Measurements from ENCODE around the gene AKAP6. TPM values are rescaled to one million over a fixed set of nuclear protein-coding genes. Genes with fewer than 3 reads are reported as not detected.

AKAP6 gene
- total RNA-seq, 1 experiment from 2014 or later, result 1.1 TPM

DNA sequence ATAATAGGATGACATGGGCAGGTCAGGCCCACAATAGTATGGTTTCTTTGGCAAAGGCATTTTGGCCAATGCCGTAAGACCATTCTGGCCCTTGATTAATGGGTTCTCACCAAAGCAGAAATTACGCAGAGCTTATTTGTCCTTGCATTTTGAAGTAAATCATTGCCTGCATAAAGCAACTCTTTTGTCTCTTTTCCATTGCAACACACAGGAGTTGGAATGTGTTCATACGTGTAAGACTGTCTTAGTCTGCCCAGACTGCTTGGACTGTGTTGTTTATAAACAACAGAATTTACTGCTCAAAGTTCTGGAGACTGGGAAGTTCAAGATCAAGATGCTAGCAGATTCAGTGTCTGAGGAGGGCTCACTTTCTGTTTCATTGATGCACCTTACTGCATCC is 506.8 kb downstream of the AKAP6 start:
- H3K23me2 ChIP-seq (ENCODE audit: insufficient read length, low read depth, low read length, poor library complexity, severe bottlenecking), result no peaks in the 10 kb centered on the region
- H3K4me3 Mint-ChIP-seq, result no peak overlapping the region
- H3K9me3 Mint-ChIP-seq, result no peaks in the 10 kb centered on the region
- H2AFZ ChIP-seq (ENCODE audit: low read length), result no peak overlapping the region
- no peaks in the 10 kb centered on the region for H3K79me1 ChIP-seq (ENCODE audit: insufficient read depth, low read depth, low read length, poor library complexity, severe bottlenecking)
- no peak overlapping the region for H3K18ac ChIP-seq (ENCODE audit: insufficient read length, low read depth, low read length)
- no peak overlapping the region for H3K23ac ChIP-seq (ENCODE audit: insufficient read length, low read depth, low read length)
- H3K27me3 Mint-ChIP-seq (ENCODE audit: low read depth), result no peaks in the 10 kb centered on the region
- no peak overlapping the region for H4K5ac ChIP-seq (ENCODE audit: insufficient read length, low read depth, low read length)
- no peaks in the 10 kb centered on the region for H4K20me1 ChIP-seq (ENCODE audit: control insufficient read depth, insufficient read depth, insufficient read length)
- H2BK120ac ChIP-seq (ENCODE audit: low read depth, low read length, poor library complexity, severe bottlenecking), result no peak overlapping the region
- DNase-seq, result no peak
- no peaks in the 10 kb centered on the region for H3K36me3 Mint-ChIP-seq (ENCODE audit: insufficient read depth in 1 of 3, low read depth in 3 of 3)
- H3K56ac ChIP-seq (ENCODE audit: insufficient read length, low read depth, low read length), result no peak overlapping the region
- H3K4me1 Mint-ChIP-seq, result peaks cover 0 to 9% of the 10 kb centered on the region in 2 experiments; a peak in 2 of 4 replicates
- no peak overlapping the region for H4K91ac ChIP-seq (ENCODE audit: insufficient read length, low read depth, low read length)
- H3K27ac Mint-ChIP-seq, result no peak overlapping the region
- TF ChIP-seq CTCF (conservative IDR thresholded peaks at IDR 0.05), result no peak
- H3K4me2 ChIP-seq (ENCODE audit: insufficient read depth, insufficient read length, low read length), result no peak overlapping the region
- H3K14ac ChIP-seq (ENCODE audit: insufficient read depth, low read length), result no peak overlapping the region
- no peak overlapping the region for H2AK5ac ChIP-seq (ENCODE audit: insufficient read length, low read length)
- no peaks in the 10 kb centered on the region for H3K4me1 ChIP-seq (ENCODE audit: insufficient read depth, low read length)
- H4K8ac ChIP-seq (replicated peaks; ENCODE audit: insufficient read length, low read depth, low read length), result no peak overlapping the region
- H3K9ac ChIP-seq (ENCODE audit: extremely low read depth, insufficient read length, low read length), result no peak overlapping the region
- H2BK20ac ChIP-seq (ENCODE audit: low read depth, low read length, poor library complexity, severe bottlenecking), result no peak overlapping the region
- WGBS (ENCODE audit: extremely low coverage, insufficient read length, low lambda C conversion rate), result no CpG with 5 or more reads among the region's 3 CpGs
- H2BK12ac ChIP-seq (ENCODE audit: insufficient read length, low read depth, low read length), result no peak overlapping the region
- H3T11ph ChIP-seq (ENCODE audit: low read length), result no peak overlapping the region
- no peaks in the 10 kb centered on the region for H3K27me3 ChIP-seq (ENCODE audit: insufficient read depth, low read length)
- H3K9me3 ChIP-seq (ENCODE audit: control insufficient read depth, low read depth, low read length), result no peaks in the 10 kb centered on the region
- H2BK5ac ChIP-seq (ENCODE audit: insufficient read length, low read length), result no peak overlapping the region
- H3K4ac ChIP-seq (ENCODE audit: low read depth, low read length), result no peak overlapping the region
- no peak overlapping the region for H2BK15ac ChIP-seq (ENCODE audit: low read depth, low read length)
- no peak overlapping the region for H3K27ac ChIP-seq (ENCODE audit: insufficient read length, low read depth, low read length)
- no peaks in the 10 kb centered on the region for H3K79me2 ChIP-seq (ENCODE audit: insufficient read depth, low read length)

Measured in H9 (cell line).